NCI-H1105 treated with DMSO at 0.1 percent for 48 hours (cell line): ENCODE data around the gene IRS1.
"Not testable (repeated sequence)": the region's sequence is repeated elsewhere in the genome, so short reads cannot be mapped to it uniquely, and the experiment has no call there.

Experiments
- DNase-seq: peaks from one replicate; lab custom pipeline; 2025; lab: John Stamatoyannopoulos, UW

IRS1 gene, protein sequence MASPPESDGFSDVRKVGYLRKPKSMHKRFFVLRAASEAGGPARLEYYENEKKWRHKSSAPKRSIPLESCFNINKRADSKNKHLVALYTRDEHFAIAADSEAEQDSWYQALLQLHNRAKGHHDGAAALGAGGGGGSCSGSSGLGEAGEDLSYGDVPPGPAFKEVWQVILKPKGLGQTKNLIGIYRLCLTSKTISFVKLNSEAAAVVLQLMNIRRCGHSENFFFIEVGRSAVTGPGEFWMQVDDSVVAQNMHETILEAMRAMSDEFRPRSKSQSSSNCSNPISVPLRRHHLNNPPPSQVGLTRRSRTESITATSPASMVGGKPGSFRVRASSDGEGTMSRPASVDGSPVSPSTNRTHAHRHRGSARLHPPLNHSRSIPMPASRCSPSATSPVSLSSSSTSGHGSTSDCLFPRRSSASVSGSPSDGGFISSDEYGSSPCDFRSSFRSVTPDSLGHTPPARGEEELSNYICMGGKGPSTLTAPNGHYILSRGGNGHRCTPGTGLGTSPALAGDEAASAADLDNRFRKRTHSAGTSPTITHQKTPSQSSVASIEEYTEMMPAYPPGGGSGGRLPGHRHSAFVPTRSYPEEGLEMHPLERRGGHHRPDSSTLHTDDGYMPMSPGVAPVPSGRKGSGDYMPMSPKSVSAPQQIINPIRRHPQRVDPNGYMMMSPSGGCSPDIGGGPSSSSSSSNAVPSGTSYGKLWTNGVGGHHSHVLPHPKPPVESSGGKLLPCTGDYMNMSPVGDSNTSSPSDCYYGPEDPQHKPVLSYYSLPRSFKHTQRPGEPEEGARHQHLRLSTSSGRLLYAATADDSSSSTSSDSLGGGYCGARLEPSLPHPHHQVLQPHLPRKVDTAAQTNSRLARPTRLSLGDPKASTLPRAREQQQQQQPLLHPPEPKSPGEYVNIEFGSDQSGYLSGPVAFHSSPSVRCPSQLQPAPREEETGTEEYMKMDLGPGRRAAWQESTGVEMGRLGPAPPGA (N-terminal part only)

GRCh38 chr2:226799211-226799975, at the start of gene IRS1:
Gene IRS1 (minus strand): TSS chr2:226799820. CDS start chr2:226798738, 1,082 bp downstream.
- peak; percentile 37 for DNase-seq

DNA sequence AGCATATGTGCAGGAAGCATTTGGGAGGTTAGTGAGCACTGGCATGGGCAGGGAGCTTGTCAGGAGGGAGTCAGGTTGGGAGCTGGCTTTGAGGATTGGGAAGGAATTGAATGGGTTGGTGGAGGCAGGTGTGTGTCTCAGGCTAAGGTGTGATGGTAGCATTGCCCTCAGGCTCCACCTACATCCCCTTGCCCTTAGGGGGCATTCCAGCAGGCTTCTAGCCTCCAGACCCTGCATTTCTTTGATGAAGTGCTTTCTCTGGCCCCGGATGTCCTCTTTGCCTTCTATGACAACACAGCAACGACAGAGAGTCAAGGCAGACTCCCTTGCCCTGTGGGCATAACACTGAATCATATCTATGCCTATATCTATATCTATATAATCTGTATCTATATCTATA, 49.7 kb upstream of the IRS1 start:
- no peak for DNase-seq

- no peak for DNase-seq
These were observed 47.9 kb upstream of the IRS1 start for GRCh38 chr2:226847511-226847910.

DNA sequence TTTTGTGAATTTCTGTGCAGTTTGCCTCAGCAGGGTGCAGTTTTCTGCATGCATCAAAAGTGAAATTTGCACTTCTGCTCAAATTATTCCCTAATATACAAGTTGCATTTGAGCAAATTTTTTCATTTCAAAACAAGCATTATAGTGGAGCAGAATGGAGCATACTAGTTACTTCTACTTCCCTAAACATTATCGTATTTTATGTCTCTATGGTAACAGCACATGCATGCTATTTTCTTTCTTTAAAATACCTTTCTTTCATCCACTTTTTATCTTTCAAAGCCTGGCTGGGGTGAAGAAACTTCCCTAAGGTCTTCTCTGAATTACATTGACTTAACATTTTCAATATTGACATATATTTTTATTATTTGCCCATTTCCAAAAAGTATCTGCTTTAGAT, 47.5 kb upstream of the IRS1 start:
- DNase-seq: no peak

DNA sequence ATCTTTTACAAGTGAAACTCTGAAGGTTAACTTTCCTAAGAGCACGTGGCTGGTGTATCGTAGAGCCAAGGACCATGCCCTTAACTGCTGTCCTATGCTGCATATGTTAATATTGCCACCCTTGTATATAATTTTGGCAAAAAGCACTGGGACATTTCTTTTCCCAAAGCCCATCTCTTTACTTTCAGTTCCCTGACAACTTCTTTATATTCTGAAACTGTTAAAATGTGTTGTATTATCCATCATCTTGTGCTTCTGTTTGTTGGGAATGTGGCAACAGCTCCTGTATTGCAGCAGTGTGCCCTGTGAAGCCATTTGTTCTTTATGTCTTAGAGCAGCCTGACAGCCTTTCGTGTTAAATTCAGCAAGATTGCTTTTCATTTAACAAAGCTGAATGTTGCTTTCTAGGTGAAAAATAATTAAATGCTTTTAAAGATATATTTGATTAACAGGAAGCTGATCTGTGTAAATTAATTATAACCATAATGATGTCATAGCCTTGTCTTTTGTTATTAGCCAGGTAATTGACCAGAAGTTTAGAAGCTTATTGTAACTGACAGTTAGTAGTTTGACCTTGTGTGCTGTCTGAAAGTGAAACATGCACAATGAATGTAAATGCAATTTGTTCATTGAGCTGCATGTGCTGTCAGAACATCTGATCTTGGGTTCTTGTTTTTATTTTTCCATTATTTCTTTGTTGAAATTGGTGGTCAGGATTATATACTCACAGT, 45.9 kb upstream of the IRS1 start:
- DNase-seq: no peak

- not testable (repeated sequence) for DNase-seq
These were observed 43.4 kb upstream of the IRS1 start for GRCh38 chr2:226843001-226843400.

GRCh38 chr2:226839951-226840350, 40.3 kb upstream of the IRS1 start:
- DNase-seq: no peak

- DNase-seq: no peak
These were observed 39.5 kb upstream of the IRS1 start for GRCh38 chr2:226839161-226839560.

DNA sequence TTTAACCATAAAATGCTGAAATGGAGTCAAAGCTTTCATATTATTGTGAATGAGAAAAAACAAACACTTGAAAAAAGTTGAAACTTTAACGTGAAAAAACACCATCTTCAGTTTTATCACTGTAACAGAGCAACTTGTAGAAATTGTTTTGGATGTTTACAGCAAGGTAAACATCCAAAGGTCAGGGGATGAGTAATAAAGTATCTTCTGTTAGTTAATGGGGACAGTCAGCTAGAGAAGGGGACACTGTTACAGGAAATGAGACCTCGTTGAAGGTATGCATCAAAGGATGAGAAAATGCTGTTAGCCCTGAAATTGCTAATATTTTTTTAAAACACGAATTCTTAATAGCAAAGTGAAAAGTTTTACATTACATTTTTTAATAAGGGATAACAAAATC, 39.1 kb upstream of the IRS1 start:
- no peak for DNase-seq

DNA sequence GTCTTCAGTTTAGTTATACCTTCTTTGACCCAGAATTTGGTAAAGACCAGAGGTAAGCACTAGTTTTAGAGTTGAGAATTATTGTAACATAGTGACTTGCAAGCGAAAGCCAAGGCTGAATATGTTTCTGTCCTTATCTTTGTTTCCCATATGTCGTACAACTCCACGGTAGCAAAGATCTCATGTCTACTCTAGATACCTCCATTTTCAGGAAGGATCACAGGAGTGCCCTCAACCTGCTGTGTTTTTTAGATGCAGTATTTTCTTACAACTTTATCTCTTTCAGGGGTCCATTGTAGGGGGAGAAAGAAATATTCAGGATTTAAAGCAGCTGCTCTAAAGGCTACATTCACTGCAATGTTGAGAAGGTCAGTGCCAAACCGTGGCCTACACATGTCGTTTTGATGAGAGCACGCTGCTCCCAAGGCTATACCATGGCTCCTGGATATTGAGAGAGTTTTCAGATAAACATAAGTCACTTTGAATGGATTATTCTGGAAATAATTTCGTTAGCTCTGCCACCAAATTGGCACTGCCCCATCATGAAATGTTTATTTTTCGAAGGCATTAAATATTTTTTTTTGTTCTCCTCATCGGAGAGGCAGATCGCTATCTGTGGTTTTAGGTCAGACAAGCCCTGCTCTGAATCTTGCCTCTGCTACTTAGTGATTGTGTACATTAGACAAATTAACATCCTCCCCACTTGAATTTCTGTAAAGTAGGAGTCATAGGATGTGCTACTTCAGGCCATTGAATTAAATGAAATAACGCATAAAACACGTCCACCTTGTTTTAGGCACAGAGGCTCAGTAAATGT, 38.4 kb upstream of the IRS1 start:
- peak; percentile 41 for DNase-seq

GRCh38 chr2:226837334-226837733, 37.7 kb upstream of the IRS1 start:
- DNase-seq: no peak

- DNase-seq: no peak
These were observed 36.9 kb upstream of the IRS1 start for GRCh38 chr2:226836548-226836885.

DNA sequence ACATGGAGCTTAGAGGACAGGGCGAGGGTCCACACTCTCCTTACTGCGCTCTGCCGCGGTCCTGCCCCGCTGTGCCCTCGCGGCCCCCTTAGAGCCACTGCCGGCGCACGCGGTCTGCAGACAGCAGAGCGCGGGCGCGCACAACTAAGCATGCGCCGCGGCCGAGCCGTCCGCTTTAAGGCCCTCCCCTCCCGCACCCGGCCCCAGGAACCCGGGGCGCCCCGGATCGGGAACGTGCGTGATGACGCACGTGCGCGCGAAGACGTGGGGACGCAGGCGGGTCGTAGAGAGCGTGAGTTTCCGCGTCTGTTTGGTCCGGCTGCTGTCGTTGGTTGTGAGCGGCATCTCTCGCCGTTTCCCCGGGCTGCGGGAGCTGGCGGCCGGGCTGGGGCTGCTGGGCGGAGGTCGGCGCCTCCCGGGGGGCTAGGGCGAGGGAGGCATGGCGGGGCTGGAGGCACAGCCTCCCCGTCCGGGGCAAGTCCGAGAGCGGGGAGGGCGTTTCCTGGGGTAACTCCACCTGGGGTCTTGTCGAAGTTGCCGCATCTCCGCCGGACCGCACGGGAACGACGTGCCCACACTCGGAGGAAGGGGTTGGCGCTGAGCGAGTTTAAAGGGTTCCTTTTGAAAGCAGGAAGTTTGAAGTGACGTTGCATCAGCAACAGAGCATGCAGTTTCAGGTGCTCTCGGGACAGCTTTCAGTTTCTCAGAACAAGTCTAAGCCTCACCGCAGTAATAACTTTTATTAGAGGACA, 36.4 kb upstream of the IRS1 start, which contains the start of gene RHBDD1:
TSS of gene RHBDD1 (plus strand) at position 259 of the 752 bp plus-strand sequence. CDS start 28,640 bp downstream, outside the sequence.
- DNase-seq: peak; percentile 24

- DNase-seq: no peak
These were observed 35.8 kb upstream of the IRS1 start for GRCh38 chr2:226835420-226835795.

- not testable (repeated sequence) for DNase-seq
These were observed 35.3 kb upstream of the IRS1 start for GRCh38 chr2:226834880-226835279.

- no peak for DNase-seq
These were observed 32.4 kb upstream of the IRS1 start for GRCh38 chr2:226832061-226832460.

DNA sequence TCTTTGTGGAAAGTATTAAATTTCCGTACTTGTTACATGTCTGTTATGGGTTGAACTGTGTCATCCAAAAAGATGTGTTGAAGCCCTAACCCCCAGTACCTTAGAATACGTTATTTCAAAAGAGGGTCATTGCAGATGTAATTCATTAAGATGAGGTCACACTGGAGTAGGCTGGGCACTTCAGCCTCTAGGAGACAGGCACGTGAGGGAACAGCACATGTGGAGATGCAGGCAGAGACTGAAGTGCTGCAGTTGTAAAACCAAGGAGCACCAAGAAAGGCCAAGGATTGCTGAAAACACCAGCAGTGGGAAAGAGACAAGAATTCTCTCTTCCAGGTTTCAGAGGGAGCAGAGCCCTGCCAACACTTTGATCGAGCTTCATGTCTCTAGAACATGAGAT, 31.6 kb upstream of the IRS1 start:
- no peak for DNase-seq

DNA sequence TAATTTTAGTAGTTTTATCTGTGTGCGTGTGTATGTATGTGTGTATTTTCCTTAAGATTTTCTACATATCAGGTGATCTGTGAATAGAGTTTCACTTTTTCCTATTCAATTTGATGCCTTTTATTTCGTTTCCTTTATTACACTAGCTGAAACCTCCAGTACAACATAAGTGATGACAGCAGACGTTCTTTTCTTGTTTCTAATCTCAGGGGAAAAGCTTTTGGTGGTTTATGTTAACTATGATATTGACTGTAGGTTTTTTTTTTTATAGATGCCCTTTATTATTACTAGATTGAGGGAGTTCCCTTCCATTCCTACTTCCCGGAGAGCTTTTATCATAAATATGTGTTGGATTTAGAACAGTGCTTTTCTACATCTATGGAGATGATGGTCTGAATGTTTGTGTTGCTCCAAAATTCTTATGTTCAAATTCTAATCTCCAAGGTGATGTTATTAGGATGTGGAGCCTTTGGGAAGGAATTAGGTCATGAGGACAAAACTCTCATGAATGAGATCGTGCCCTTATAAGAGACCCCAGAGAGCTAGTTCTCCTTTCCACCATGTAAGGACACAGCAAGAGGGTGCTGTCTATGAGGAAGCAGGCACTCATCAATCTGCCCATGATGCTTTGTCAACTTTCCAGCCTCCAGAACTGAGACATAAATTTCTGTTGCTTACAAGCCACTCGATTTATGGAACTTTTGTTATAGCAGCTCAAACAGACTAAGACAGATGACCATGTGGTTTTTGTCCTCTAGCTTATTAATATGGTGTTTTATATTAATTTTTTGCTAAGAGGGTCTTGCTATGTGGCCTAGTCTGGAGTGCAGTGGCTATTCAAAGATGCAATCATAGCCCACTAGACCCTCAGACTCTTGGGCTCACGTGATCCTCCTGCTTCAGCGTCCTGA, 30.4 kb upstream of the IRS1 start:
- DNase-seq: no peak

GRCh38 chr2:226828191-226828590, 28.6 kb upstream of the IRS1 start:
- DNase-seq: no peak
